Right cardiac atrium (tissue), 5 donors: ENCODE data around the gene PDE11A. TPM values are rescaled to one million over a fixed set of nuclear protein-coding genes. Genes with fewer than 3 reads are reported as not detected.
"Not testable (repeated sequence)": the region's sequence is repeated elsewhere in the genome, so short reads cannot be mapped to it uniquely, and the experiment has no call there.

ENCODE experiments used
- ATAC-seq, 2 donors: fragments of 200-7000 bp; cut with Tn5 transposase; one replicate each; pipeline versions ENCODE4 v1.8.0 to v1.9.1; 2020; ENCODE audit warnings: moderate library complexity in 2 of 2, mild to moderate bottlenecking in 1 of 2
- DNase-seq, 3 donors: peaks; one replicate each; pipeline ENCODE4 v3.0.0-alpha.2; 2020
- H3K27ac ChIP-seq: one replicate; pipeline ENCODE4 v1.5.1; 2013; ENCODE audit warnings: mild to moderate bottlenecking, low read length, control low read depth, moderate library complexity
- H3K27me3 ChIP-seq: one replicate; pipeline ENCODE4 v1.6.1; 2013; ENCODE audit not compliant: control insufficient read depth, insufficient read depth
- H3K4me1 ChIP-seq: one replicate; pipeline ENCODE4 v1.6.1; 2013; ENCODE audit warnings: low read length; ENCODE audit not compliant: control insufficient read depth, insufficient read depth
- H3K4me3 ChIP-seq: one replicate; pipeline ENCODE4 v1.5.1; 2013; ENCODE audit warnings: low read length, control low read depth
- H3K9me3 ChIP-seq: one replicate; pipeline ENCODE4 v1.6.1; 2013; ENCODE audit warnings: low read length; ENCODE audit not compliant: control insufficient read depth
- WGBS: extraction: QIAGEN DNeasy Blood & Tissue Kit; methylation state at CpG from one replicate; pipeline ENCODE4 v1.1.7; 2013; 5-methylcytosine and 5-hydroxymethylcytosine counted together
- intact Hi-C, 4 donors: fragments of 100-400 bp; cut with DNase I; formaldehyde crosslinking; loops; one replicate each; pipeline versions ENCODE4 v1.11.0 to v1.14.0; 2022 to 2023
- polyA plus RNA-seq: library from polyadenylated mRNA; stranded (reverse); fragments of 200-250 nt; gene quantifications from one replicate; pipeline ENCODE4 v1.2.3, GENCODE V29; 2013
- total RNA-seq, 4 donors: library from RNA; stranded (reverse); fragmentation: NEBNext Ultra II Directional; extraction: Animal tissue kit (Norgen Biotek cat#: 25700); gene quantifications; one replicate each; pipeline ENCODE4 v1.2.1, GENCODE V29; 2021
- donor health status: healthy with polysubstance abuse.
- donor health status: DM: no; HTN: yes; CAD: no.
- donor health status: DM: no; HTN: no; CAD: no.
- donor health status: DM: no; HTN: yes; CAD: no; lungs with severe emphysema.
- donor health status: DM: yes; HTN: yes; CAD: no.

Gene PDE11A
- total and polyA plus RNA-seq, 5 donors: 0.08 to 0.63 (median 0.18) TPM

- DNase-seq (no peak), ATAC-seq (no peak)
- H3K9me3 ChIP-seq: no peaks in the 10 kb centered on the region
- WGBS: 56% methylated on average over 2 of the region's 2 CpGs
- intact Hi-C loops: no loop called here
- no peak overlapping the region for H3K27ac ChIP-seq
- no peaks in the 10 kb centered on the region for H3K27me3 ChIP-seq
- H3K4me3 ChIP-seq: no peak overlapping the region
- H3K4me1 ChIP-seq: no peaks in the 10 kb centered on the region
These were observed 33.5 kb upstream of the PDE11A start for GRCh38 chr2:178106053-178106452.

- H3K4me1 ChIP-seq: no peaks in the 10 kb centered on the region
- ATAC-seq (no peak), DNase-seq (no peak)
- 66% methylated on average over 2 of the region's 2 CpGs for WGBS
- intact Hi-C loops: no loop called here
- H3K27me3 ChIP-seq: no peaks in the 10 kb centered on the region
- no peak overlapping the region for H3K27ac ChIP-seq
- no peak overlapping the region for H3K4me3 ChIP-seq
- no peaks in the 10 kb centered on the region for H3K9me3 ChIP-seq
These were observed 33.0 kb upstream of the PDE11A start for GRCh38 chr2:178105566-178105965.

GRCh38 chr2:178101321-178102079, 28.9 kb upstream of the PDE11A start:
- WGBS: 92% methylated on average over 3 of the region's 3 CpGs
- ATAC-seq: no peak
- Histone ChIP-seq H3K27ac (no peak overlapping the region), H3K4me3 (no peak overlapping the region), H3K9me3 (no peaks in the 10 kb centered on the region), H3K4me1 (no peaks in the 10 kb centered on the region), H3K27me3 (no peaks in the 10 kb centered on the region)
- no peak for DNase-seq
- intact Hi-C loops: no loop called here

GRCh38 chr2:178093471-178093870, 20.9 kb upstream of the PDE11A start:
- no peak for ATAC-seq
- Histone ChIP-seq H3K27me3 (no peaks in the 10 kb centered on the region), H3K4me1 (no peaks in the 10 kb centered on the region), H3K27ac (no peak overlapping the region), H3K4me3 (no peak overlapping the region), H3K9me3 (no peaks in the 10 kb centered on the region)
- no peak for DNase-seq
- intact Hi-C loops: no loop called here

GRCh38 chr2:178088774-178089270, 16.2 kb upstream of the PDE11A start:
- ATAC-seq: no peak
- Histone ChIP-seq H3K4me3 (no peak overlapping the region), H3K27me3 (no peaks in the 10 kb centered on the region), H3K4me1 (no peaks in the 10 kb centered on the region), H3K9me3 (no peaks in the 10 kb centered on the region), H3K27ac (no peak overlapping the region)
- no peak for DNase-seq
- intact Hi-C loops: no loop called here
- 45% methylated on average over 6 of the region's 6 CpGs for WGBS

GRCh38 chr2:178084273-178084672, 11.7 kb upstream of the PDE11A start:
- H3K9me3 ChIP-seq: no peaks in the 10 kb centered on the region
- no peak overlapping the region for H3K4me3 ChIP-seq
- H3K4me1 ChIP-seq: no peaks in the 10 kb centered on the region
- no peak for ATAC-seq
- no peak for DNase-seq
- no peak overlapping the region for H3K27ac ChIP-seq
- H3K27me3 ChIP-seq: no peaks in the 10 kb centered on the region
- intact Hi-C loops: no loop called here
- 73% methylated on average over 3 of the region's 3 CpGs for WGBS

- intact Hi-C loops: no loop called here
- no peak overlapping the region for H3K27ac ChIP-seq
- no peak for DNase-seq
- no peak for ATAC-seq
- no peaks in the 10 kb centered on the region for H3K9me3 ChIP-seq
- no peaks in the 10 kb centered on the region for H3K27me3 ChIP-seq
- no peaks in the 10 kb centered on the region for H3K4me1 ChIP-seq
- 65% methylated on average over 3 of the region's 3 CpGs for WGBS
- no peak overlapping the region for H3K4me3 ChIP-seq
These were observed 9.9 kb upstream of the PDE11A start for GRCh38 chr2:178082408-178083045.

- 74% methylated on average over 3 of the region's 3 CpGs for WGBS
- ATAC-seq, intact Hi-C loops: not testable (repeated sequence)
These were observed 6.7 kb upstream of the PDE11A start for GRCh38 chr2:178079279-178079678.

GRCh38 chr2:178076130-178076529, 3.6 kb upstream of the PDE11A start:
- no peaks in the 10 kb centered on the region for H3K9me3 ChIP-seq
- no peak overlapping the region for H3K4me3 ChIP-seq
- intact Hi-C loops: no loop called here
- no peak overlapping the region for H3K27ac ChIP-seq
- no peaks in the 10 kb centered on the region for H3K27me3 ChIP-seq
- ATAC-seq (no peak), DNase-seq (no peak)
- H3K4me1 ChIP-seq: no peaks in the 10 kb centered on the region

More at GRCh38 chr2:178079279-178079678, 6.7 kb upstream of the PDE11A start:
- DNase-seq, H3K4me3 ChIP-seq, H3K27me3 ChIP-seq, H3K9me3 ChIP-seq, H3K27ac ChIP-seq, H3K4me1 ChIP-seq: not testable (repeated sequence)

- 98% methylated on average over 1 of the region's 1 CpG for WGBS
- no peak for DNase-seq
- Histone ChIP-seq H3K9me3 (no peaks in the 10 kb centered on the region), H3K4me1 (no peaks in the 10 kb centered on the region), H3K4me3 (no peak overlapping the region), H3K27me3 (no peaks in the 10 kb centered on the region), H3K27ac (no peak overlapping the region)
- ATAC-seq: no peak
- intact Hi-C loops: no loop called here
These were observed 2.4 kb upstream of the PDE11A start for GRCh38 chr2:178075006-178075326.

- DNase-seq: no peak
- Histone ChIP-seq H3K4me3 (no peak overlapping the region), H3K27me3 (no peaks in the 10 kb centered on the region), H3K27ac (no peak overlapping the region), H3K9me3 (no peaks in the 10 kb centered on the region), H3K4me1 (no peaks in the 10 kb centered on the region)
- ATAC-seq: no peak
- WGBS: 77% methylated on average over 8 of the region's 8 CpGs
- intact Hi-C loops: no loop called here
These were observed 1.8 kb upstream of the PDE11A start for GRCh38 chr2:178074123-178075005.
